ENCODE results near the gene LMTK3.
"Not testable (repeated sequence)": the region's sequence is repeated elsewhere in the genome, so short reads cannot be mapped to it uniquely, and the experiment has no call there.

Gene LMTK3

GRCh38 chr19:48540110-48540509 lies 28.5 kb upstream of the LMTK3 start:
- DNase-seq: no peak

DNA sequence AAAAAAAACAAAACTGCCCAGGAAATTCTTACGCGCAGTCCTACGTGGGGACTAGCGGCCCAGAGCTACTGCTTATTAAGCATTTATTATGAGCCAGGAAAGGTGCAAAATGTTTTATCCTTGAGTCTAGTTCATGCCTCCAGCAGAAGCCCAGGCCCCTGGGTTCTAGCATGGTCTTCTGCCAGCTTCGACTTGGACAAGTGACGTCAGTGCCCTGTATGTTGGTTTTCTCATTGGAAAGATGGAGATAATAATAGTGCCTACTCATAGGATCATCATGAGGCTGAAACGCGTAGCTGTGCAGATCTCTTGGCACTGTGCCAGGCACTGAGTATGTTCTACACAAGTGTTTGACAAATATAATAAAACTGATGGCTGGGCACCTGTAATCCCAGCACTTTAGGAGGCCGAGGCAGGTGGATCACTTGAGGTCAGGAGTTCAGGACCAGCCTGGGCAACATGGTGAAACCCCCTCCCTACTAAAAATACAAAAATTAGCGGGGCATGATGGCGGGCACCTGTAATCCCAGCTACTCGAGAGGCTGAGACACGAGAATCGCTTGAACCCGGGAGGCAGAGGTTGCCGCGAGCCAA lies 28.0 kb upstream of the LMTK3 start:
- no peak for DNase-seq

GRCh38 chr19:48538057-48538456 lies 26.4 kb upstream of the LMTK3 start:
- not testable (repeated sequence) for DNase-seq

DNA sequence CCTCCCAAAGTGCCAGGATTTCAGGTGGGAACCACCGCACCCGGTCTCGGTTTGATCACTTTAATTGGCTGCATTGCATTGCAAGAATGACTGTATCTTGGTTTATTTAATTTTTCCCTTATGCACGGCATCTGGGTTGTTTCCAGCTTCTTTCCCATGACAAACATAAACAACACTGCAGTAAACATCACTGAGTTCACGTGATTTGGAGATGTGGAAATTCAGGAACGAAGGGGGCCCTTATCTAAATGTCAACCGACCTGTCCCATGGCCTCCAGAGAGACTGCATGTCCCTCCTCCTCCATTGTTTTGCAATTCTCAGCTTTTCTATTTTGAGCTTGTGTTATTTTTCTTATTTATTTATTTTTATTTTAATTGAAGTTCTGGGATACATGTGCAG lies 25.9 kb upstream of the LMTK3 start:
- no peak for DNase-seq

- no peak for DNase-seq
These were observed 22.1 kb upstream of the LMTK3 start for GRCh38 chr19:48533770-48534169.

- DNase-seq: no peak
These were observed 19.1 kb upstream of the LMTK3 start for GRCh38 chr19:48530770-48531169.

DNA sequence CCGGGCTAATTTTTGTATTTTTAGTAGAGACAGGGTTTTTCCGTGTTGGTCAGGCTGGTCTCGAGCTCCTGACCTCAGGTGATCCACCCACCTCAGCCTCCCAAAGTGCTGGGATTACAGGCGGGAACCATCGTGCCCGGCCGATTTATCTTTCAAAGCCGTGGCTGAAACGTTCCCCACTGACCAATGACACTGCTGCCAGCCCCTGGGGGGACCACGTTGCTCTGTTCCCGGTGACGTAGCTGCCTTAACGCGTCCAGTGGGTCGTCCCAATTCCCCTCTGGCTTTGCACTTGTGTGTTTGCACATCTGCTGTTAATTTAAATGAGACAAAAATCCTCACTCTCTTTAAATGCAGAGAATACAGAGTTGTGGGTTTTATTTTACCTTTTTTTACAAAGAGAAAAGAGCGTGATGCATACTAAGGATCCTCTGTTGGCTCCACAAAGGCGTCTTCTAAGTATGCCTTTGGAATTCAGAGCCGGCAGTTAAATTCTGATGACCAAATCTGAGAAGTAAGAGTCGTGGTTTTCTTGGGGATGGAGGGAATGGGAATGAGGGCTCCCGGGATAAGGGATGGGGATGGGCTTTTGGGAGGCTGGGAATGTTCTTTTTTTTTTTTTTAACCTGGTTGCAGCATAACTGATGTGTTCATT lies 18.6 kb upstream of the LMTK3 start:
- no peak for DNase-seq

GRCh38 chr19:48529156-48529555 lies 17.5 kb upstream of the LMTK3 start:
- no peak for DNase-seq

- no peak for DNase-seq
These were observed 13.1 kb upstream of the LMTK3 start for GRCh38 chr19:48524732-48525131.

DNA sequence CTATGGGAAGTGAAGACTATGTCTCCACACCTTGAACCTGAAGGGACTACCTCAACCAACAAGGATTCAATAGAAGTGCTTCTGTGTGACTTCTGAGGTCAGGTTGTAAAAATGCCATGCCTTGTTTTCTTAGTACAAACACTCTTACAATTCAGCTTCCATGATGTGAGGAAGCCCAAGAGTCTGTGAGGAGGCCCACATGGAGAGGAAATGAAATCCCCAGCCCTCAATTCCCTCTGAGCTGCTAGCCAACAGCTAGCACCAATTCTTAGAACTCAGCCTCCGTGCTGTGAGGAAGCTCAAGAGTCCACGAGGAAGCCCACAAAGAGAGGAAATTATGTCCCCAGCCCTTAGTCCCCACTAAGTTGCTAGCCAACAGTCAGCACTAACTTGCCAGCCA lies 12.6 kb upstream of the LMTK3 start:
- DNase-seq: no peak

DNA sequence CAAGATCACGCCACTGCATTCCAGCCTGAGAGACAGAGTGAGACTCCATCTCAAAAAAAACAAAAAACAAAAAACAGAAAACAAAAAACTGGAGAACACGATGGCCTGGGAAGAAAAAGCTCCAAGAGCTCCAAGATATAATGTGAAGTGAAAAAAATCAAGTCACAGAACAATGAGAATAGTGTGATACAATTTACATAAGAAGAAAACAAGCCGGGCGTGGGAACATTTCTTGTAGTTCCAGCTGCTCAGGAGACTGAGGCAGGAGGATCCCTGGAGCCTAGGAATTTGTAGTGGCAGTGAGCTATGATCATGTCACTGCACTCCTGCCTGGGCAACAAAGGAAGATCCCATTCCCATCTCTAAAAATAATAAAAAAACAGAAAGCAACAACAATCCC lies 8.5 kb upstream of the LMTK3 start:
- DNase-seq: no peak

DNA sequence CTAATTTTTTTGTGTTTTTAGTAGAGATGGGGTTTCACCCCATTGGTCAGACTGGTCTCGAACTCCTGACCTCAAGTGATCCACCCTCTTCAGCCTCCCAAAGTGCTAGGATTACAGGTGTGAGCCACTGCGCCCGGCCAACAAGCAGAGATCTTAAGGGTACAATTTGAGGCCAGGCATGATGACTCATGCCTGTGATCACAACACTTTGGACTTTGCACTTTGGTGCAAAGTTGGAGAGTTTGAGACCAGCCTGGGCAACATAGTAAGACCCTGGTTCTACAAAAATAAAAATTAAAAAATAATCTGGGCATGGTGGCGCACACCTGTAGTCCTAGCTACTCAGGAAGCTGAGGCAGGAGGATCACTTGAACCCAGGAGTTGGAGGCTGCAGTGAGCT lies 7.8 kb upstream of the LMTK3 start:
- not testable (repeated sequence) for DNase-seq

DNA sequence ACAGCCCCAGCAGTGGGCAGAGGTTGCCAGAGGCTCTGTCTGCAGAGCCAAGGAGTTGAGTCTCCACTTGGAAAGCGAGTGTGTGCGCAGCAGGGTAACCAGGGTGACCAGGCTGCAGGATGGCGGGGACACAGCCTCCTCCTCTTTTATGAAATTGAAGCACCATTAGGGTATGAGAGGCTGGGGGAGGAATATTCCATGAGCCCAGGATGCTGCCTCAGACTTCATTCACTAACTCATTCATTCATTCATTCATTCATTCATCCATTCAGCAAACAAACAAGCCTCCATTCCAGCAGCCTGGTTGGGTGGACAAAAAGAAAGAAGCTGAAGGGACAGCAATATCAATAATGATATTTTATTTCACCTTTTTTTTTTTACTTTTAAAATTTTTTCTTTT lies 6.6 kb upstream of the LMTK3 start:
- DNase-seq: no peak

- DNase-seq: no peak
These were observed 4.9 kb upstream of the LMTK3 start for GRCh38 chr19:48516536-48516935.

DNA sequence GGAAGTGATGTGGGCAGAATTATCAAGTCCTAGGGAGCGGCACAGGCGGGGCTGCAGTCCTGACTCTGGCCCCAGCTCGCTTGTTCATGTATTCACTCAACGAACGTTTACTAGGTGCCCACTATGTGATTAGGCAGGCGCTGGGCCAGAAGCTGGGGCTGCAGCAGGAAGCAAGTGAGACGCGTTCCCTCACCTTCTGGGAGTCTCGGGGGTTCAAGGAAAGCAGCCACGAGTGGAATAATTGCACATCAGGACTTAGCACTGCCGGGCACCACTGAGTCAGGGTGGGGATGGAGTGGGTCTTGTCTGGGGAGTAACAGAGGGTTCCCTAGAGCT lies 2.5 kb upstream of the LMTK3 start:
- no peak for DNase-seq

- peak; percentile 31 for DNase-seq
These were observed 1.9 kb upstream of the LMTK3 start for GRCh38 chr19:48513289-48514122.

GRCh38 chr19:48512504-48513288 lies 1.1 kb upstream of the LMTK3 start:
- no peak for DNase-seq

GRCh38 chr19:48511321-48511731 lies 309 bp downstream of the LMTK3 start:
- DNase-seq: no peak

- DNase-seq: no peak
These were observed 990 bp downstream of the LMTK3 start for GRCh38 chr19:48510421-48511268.

GRCh38 chr19:48509467-48510194 lies 2.0 kb downstream of the LMTK3 start:
- DNase-seq: no peak

DNA sequence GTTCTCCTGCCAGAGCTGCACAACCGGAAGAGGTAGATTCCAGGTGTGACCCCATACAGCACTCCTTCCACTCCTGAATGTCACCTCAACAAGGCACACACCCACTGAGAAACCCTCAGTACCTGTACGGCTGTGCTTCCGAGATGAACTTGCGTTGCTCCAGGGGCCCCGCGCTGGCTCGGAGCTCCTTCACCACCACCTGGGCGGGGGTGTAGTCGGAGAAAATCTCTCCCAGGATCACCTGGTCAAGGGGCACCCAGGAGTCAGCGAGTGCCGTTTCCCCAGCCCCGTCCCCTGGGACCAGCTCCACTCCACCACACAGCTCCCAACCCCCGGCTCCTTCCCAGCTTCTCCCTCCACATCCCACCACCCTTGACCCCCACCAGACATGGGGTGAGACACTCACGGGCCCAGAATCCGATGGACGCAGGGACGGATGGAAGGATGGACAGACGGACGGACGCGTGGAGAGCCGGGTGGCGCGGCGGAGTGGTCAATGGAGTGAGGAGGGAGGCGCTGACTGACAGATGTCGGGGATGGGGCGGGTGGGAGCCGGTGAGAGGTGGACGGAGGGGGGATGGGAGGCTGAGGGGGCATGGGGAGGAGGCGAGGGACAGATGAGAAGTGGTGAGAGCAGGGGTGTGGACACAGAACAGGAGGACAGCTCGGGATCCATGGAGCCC lies 2.8 kb downstream of the LMTK3 start:
- DNase-seq: no peak

Measured in GF-D8 (cell line).